SK-N-SH (cell line): ENCODE data around the gene DOCK4. TPM values are rescaled to one million over a fixed set of nuclear protein-coding genes. Genes with fewer than 3 reads are reported as not detected.
A peak's percentile ranks its signal among the peaks of the same experiment; 100 is the strongest.

Source experiments
- CTCF ChIA-PET: fragments of 300-600, 350-600 bp; formaldehyde crosslinking; extraction: SDS; loops from one replicate; lab custom pipeline; 2021; lab: Yijun Ruan, JAX
- POLR2A ChIA-PET: fragments of 350-600 bp; sonication (Branson Sonifier 250); formaldehyde crosslinking; extraction: SDS; loops from one replicate; lab custom pipeline; 2020; ENCODE audit warnings: antibody characterized with exemption, inconsistent platforms; lab: Yijun Ruan, JAX
- DNase-seq: peaks from one replicate; pipeline ENCODE4 v3.0.0; 2012
- H2AFZ ChIP-seq: fragments of 200-600 bp; sonication (generic); 2 replicates; pipeline ENCODE4 v1.8.1; 2016; ENCODE audit warnings: antibody characterized with exemption, mild to moderate bottlenecking, low read depth
- H3F3A ChIP-seq: fragments of 200-600 bp; sonication (generic); replicated peaks from 2 replicates; pipeline ENCODE3; 2016; ENCODE audit warnings: antibody characterized with exemption, mild to moderate bottlenecking; ENCODE audit not compliant: insufficient read depth
- H3K27ac ChIP-seq, 2 experiments: fragments of 200-500 bp in 1 of 2; fragments of 200-600 bp in 1 of 2; sonication (Bioruptor generic) in 1 of 2; sonication (generic), shearing (Covaris generic) in 1 of 2; 2 replicates each; pipeline versions ENCODE4 v1.5.1 to v1.6.1; 2014 to 2016; ENCODE audit warnings: low read depth in 2 of 2, inconsistent platforms in 1 of 2, low read length in 1 of 2, mild to moderate bottlenecking in 1 of 2, mixed read lengths in 1 of 2
- H3K27me3 ChIP-seq: fragments of 200-600 bp; sonication (generic), shearing (Covaris generic); 2 replicates; pipeline ENCODE4 v1.6.1; 2016; ENCODE audit warnings: mixed run types; ENCODE audit not compliant: insufficient read depth
- H3K36me3 ChIP-seq, 2 experiments: fragments of 200-500 bp in 1 of 2; fragments of 200-600 bp in 1 of 2; sonication (Bioruptor generic) in 1 of 2; sonication (generic) in 1 of 2; replicated peaks in 1 of 2; 2 replicates each; pipeline versions ENCODE3 to v1.5.1; 2014 to 2016; ENCODE audit warnings: low read length in 1 of 2, mild to moderate bottlenecking in 1 of 2; ENCODE audit not compliant: insufficient read depth in 2 of 2, control insufficient read depth in 1 of 2
- H3K4me1 ChIP-seq, 2 experiments: fragments of 200-500 bp in 1 of 2; fragments of 200-600 bp in 1 of 2; sonication (Bioruptor generic) in 1 of 2; sonication (generic), shearing (Covaris generic) in 1 of 2; 2 replicates each; pipeline versions ENCODE4 v1.5.1 to v1.6.1; 2014 to 2016; ENCODE audit warnings: low read depth in 1 of 2, low read length in 1 of 2, mixed run types in 1 of 2; ENCODE audit not compliant: insufficient read depth in 2 of 2, control insufficient read depth in 1 of 2
- H3K4me2 ChIP-seq: fragments of 200-600 bp; sonication (generic), shearing (Covaris generic); 2 replicates; pipeline ENCODE4 v1.6.1; 2017; ENCODE audit warnings: mixed run types
- H3K4me3 ChIP-seq, 2 experiments: fragments of 200-500 bp in 1 of 2; fragments of 200-600 bp in 1 of 2; sonication (Bioruptor generic) in 1 of 2; sonication (generic), shearing (Covaris generic) in 1 of 2; 2 replicates each; pipeline versions ENCODE4 v1.5.1 to v1.8.1; 2014 to 2016; ENCODE audit warnings: low read depth in 2 of 2, inconsistent platforms in 1 of 2, low read length in 1 of 2, mild to moderate bottlenecking in 1 of 2, mixed read lengths in 1 of 2, moderate library complexity in 1 of 2
- H3K79me2 ChIP-seq: fragments of 200-600 bp; sonication (generic); 2 replicates; pipeline ENCODE4 v1.8.1; 2017; ENCODE audit warnings: mild to moderate bottlenecking; ENCODE audit not compliant: insufficient read depth
- H3K9ac ChIP-seq: fragments of 200-600 bp; sonication (generic); 2 replicates; pipeline ENCODE4 v1.6.1; 2017; ENCODE audit warnings: mixed run types
- H3K9me2 ChIP-seq: fragments of 200-600 bp; sonication (generic); 2 replicates; pipeline ENCODE4 v1.6.1; 2017; ENCODE audit warnings: mixed run types
- H3K9me3 ChIP-seq: fragments of 200-600 bp; sonication (generic); 2 replicates; pipeline ENCODE4 v1.6.1; 2017; ENCODE audit warnings: mixed run types, mild to moderate bottlenecking, moderate library complexity
- H4K20me1 ChIP-seq: fragments of 200-600 bp; sonication (generic); 2 replicates; pipeline ENCODE4 v1.6.1; 2017; ENCODE audit warnings: mild to moderate bottlenecking, mixed run types; ENCODE audit not compliant: insufficient read depth
- CHD2 ChIP-seq: fragments of 150-350 bp; IDR thresholded peaks from 2 replicates; pipeline ENCODE4 v1.6.1; 2018; ENCODE audit warnings: low read length; ENCODE audit not compliant: partially characterized antibody
- ELF1 ChIP-seq: IDR thresholded peaks from 2 replicates; pipeline ENCODE4 v1.4.0; 2012
- EZH2phosphoT487 ChIP-seq: fragments of 200-600 bp; sonication (generic); IDR thresholded peaks from 2 replicates; pipeline ENCODE4 v1.6.1; 2017; ENCODE audit warnings: low read depth, mixed run types, mild to moderate bottlenecking, antibody characterized with exemption, moderate library complexity, borderline replicate concordance
- FOSL2 ChIP-seq: IDR thresholded peaks from 2 replicates; pipeline ENCODE4 v1.4.0; 2012; ENCODE audit warnings: low read depth, mild to moderate bottlenecking, moderate library complexity, borderline replicate concordance
- FOXJ3 ChIP-seq: sonication (generic); formaldehyde crosslinking; IDR thresholded peaks from 2 replicates; pipeline ENCODE4 v1.5.1; 2020; ENCODE audit warnings: mild to moderate bottlenecking, missing genetic modification reagents
- GABPA ChIP-seq: IDR thresholded peaks from 2 replicates; pipeline ENCODE4 v1.4.0; 2012; ENCODE audit warnings: low read depth, mild to moderate bottlenecking
- MAX ChIP-seq: IDR thresholded peaks from 2 replicates; pipeline ENCODE4 v1.4.0; 2012; ENCODE audit warnings: low read depth
- MEF2A ChIP-seq: IDR thresholded peaks from 2 replicates; pipeline ENCODE4 v1.4.0; 2012; ENCODE audit warnings: low read depth, borderline replicate concordance
- MXI1 ChIP-seq: IDR thresholded peaks from 2 replicates; pipeline ENCODE4 v1.6.1; 2012; ENCODE audit warnings: mild to moderate bottlenecking, low read depth, low read length, improper control_type of control experiment
- POLR2AphosphoS5 ChIP-seq: IDR thresholded peaks from 2 replicates; pipeline ENCODE4 v1.6.1; 2012; ENCODE audit warnings: low read depth, low read length
- RAD21 ChIP-seq: IDR thresholded peaks from 2 replicates; pipeline ENCODE4 v1.6.1; 2012; ENCODE audit warnings: mild to moderate bottlenecking, low read length
- RCOR1 ChIP-seq: fragments of 150-350 bp; IDR thresholded peaks from 2 replicates; pipeline ENCODE4 v1.6.1; 2017; ENCODE audit warnings: antibody characterized with exemption, low read length
- REST ChIP-seq: IDR thresholded peaks from 2 replicates; pipeline ENCODE4 v1.6.1; 2012; ENCODE audit warnings: mild to moderate bottlenecking, low read depth, low read length, moderate library complexity
- RFX5 ChIP-seq: IDR thresholded peaks from 2 replicates; pipeline ENCODE4 v1.6.1; 2012; ENCODE audit warnings: mild to moderate bottlenecking, improper control_type of control experiment, low read length
- SIN3A ChIP-seq: IDR thresholded peaks from 2 replicates; pipeline ENCODE4 v1.6.1; 2012; ENCODE audit warnings: low read depth, mild to moderate bottlenecking, low read length, moderate library complexity, borderline replicate concordance
- USF1 ChIP-seq: IDR thresholded peaks from 2 replicates; pipeline ENCODE4 v1.4.0; 2012; ENCODE audit warnings: low read depth, borderline replicate concordance
- WGBS: methylation state at CpG from one replicate; pipeline ENCODE4 v1.1.6; 2017; ENCODE audit warnings: low lambda C conversion rate; 5-methylcytosine and 5-hydroxymethylcytosine counted together
- polyA plus RNA-seq, 3 experiments: library from polyadenylated mRNA; depleted of rRNA; stranded (reverse); fragments of >200 nt; gene quantifications; 2 replicates each; pipeline ENCODE4 v1.2.3, GENCODE V29; 2012
- TF ChIP-seq, protein P1 (sequence below): IDR thresholded peaks from 2 replicates; pipeline ENCODE4 v1.4.0; 2012; ENCODE audit warnings: low read depth, borderline replicate concordance
- TF ChIP-seq, protein P2 (sequence below): fragments of 150-350 bp; IDR thresholded peaks from 2 replicates; pipeline ENCODE4 v1.6.1; 2017; ENCODE audit warnings: antibody characterized with exemption, low read length, low read depth, borderline replicate concordance
- TF ChIP-seq, protein P3 (sequence below): IDR thresholded peaks from 2 replicates; pipeline ENCODE4; 2012
- TF ChIP-seq, protein P4 (sequence below): fragments of 200-600 bp; sonication (generic); IDR thresholded peaks from 2 replicates; pipeline ENCODE4 v1.6.1; 2017; ENCODE audit warnings: antibody characterized with exemption, mild to moderate bottlenecking, moderate library complexity

Gene DOCK4
- 8.5 and 8.9 TPM in 2 replicates for polyA plus RNA-seq (2012; rRNA removed)
- 9.0 and 9.5 TPM in 2 replicates for polyA plus RNA-seq (2012; cell fraction: cytosol; rRNA removed)
- polyA plus RNA-seq (2012; cell fraction: nucleus; rRNA removed) = 12.5 and 19.7 TPM in 2 replicates

DNA sequence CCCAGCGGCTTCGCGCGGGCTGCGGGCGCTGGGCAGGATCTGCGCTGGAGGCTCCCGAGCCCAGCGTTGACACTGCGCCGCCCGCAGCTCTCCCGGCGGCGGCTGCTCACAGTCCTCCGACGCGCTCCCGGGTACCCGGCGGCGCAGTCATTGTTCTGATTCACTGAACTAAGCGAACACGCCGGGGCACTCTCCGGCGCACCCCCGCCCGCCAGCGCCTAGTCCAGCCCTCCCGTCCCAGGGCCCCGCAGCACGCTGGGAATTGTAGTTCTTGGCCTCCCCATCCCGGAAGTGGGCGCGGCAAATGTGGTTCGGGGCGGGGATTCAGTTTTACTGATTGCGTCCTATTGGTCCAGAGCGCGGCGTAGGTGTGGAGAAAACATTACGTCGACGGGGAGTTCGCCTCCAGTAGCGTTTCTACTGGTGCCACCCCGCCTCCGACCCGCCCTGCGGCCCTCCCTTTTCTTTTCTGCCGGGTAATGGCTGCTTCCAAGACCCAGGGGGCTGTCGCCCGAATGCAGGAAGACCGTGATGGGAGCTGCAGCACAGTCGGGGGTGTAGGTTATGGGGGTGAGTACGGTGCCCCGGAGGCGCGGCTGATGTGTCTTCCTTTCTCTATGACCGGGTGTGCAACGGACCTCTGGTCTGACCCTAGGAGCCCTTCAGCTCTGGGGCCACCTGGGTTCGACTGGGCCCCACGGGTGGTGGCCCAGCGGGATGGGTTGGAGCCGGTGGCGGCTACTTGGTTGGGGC lies at the start of gene DOCK4, which contains the start of gene ZNF277:
Gene DOCK4 (minus strand): TSS at position 162 of the 753 bp plus-strand sequence. CDS start 261 bp downstream, outside the sequence.
Gene ZNF277 (plus strand): TSS at position 458 of the 753 bp plus-strand sequence. CDS start 22 bp downstream, at position 480.
- peak within 1 kb of the TSS; percentile 82 to 99 for H3K4me3 ChIP-seq
- H3F3A ChIP-seq = no peaks in the 10 kb centered on the region
- H3K9me3 ChIP-seq = no peaks in the 10 kb centered on the region
- H3K79me2 ChIP-seq = peaks cover 67% of the 10 kb centered on the region
- H4K20me1 ChIP-seq = no peaks in the 10 kb centered on the region
- ChIA-PET POLR2A (interaction anchor here (0.9 to 2.4 kb wide), 8 partner anchors 8 to 350 kb away, joined by 3 to 13 read pairs (median 3); partner anchors contain the start of gene IFRD1), CTCF (interaction anchor here (0.7 to 4.3 kb wide), 13 partner anchors 9 to 465 kb away, joined by 3 to 25 read pairs (median 4); no protein-coding TSS in a partner anchor)
- peaks cover 0 to 18% of the 10 kb centered on the region in 2 experiments; a peak in 2 of 4 replicates for H3K4me1 ChIP-seq
- peak within 1 kb of the TSS; percentile 83 for H3K9ac ChIP-seq
- WGBS = 2% methylated on average over 34 of the region's 67 CpGs
- peak within 1 kb of the TSS; percentile 94 for H2AFZ ChIP-seq
- peak; percentile 98 for DNase-seq
- H3K36me3 ChIP-seq = no peaks in the 10 kb centered on the region
- H3K27me3 ChIP-seq = no peaks in the 10 kb centered on the region
- H3K27ac ChIP-seq = peak within 1 kb of the TSS; percentile 71 to 92
- H3K4me2 ChIP-seq = peak within 1 kb of the TSS; percentile 92
- no peaks in the 10 kb centered on the region for H3K9me2 ChIP-seq
- TF ChIP-seq, protein P1, sequence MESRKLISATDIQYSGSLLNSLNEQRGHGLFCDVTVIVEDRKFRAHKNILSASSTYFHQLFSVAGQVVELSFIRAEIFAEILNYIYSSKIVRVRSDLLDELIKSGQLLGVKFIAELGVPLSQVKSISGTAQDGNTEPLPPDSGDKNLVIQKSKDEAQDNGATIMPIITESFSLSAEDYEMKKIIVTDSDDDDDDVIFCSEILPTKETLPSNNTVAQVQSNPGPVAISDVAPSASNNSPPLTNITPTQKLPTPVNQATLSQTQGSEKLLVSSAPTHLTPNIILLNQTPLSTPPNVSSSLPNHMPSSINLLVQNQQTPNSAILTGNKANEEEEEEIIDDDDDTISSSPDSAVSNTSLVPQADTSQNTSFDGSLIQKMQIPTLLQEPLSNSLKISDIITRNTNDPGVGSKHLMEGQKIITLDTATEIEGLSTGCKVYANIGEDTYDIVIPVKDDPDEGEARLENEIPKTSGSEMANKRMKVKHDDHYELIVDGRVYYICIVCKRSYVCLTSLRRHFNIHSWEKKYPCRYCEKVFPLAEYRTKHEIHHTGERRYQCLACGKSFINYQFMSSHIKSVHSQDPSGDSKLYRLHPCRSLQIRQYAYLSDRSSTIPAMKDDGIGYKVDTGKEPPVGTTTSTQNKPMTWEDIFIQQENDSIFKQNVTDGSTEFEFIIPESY = no peak
- no peak for TF ChIP-seq FOXJ3 (CRISPR knock-in tag)
- TF ChIP-seq CHD2 = peak; percentile 90
- TF ChIP-seq GABPA = peak; percentile 75
- no peak for TF ChIP-seq EZH2phosphoT487
- peak; percentile 89 for TF ChIP-seq RFX5
- TF ChIP-seq MEF2A = no peak
- TF ChIP-seq, protein P2, sequence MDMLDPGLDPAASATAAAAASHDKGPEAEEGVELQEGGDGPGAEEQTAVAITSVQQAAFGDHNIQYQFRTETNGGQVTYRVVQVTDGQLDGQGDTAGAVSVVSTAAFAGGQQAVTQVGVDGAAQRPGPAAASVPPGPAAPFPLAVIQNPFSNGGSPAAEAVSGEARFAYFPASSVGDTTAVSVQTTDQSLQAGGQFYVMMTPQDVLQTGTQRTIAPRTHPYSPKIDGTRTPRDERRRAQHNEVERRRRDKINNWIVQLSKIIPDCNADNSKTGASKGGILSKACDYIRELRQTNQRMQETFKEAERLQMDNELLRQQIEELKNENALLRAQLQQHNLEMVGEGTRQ = no peak
- TF ChIP-seq, protein P3, sequence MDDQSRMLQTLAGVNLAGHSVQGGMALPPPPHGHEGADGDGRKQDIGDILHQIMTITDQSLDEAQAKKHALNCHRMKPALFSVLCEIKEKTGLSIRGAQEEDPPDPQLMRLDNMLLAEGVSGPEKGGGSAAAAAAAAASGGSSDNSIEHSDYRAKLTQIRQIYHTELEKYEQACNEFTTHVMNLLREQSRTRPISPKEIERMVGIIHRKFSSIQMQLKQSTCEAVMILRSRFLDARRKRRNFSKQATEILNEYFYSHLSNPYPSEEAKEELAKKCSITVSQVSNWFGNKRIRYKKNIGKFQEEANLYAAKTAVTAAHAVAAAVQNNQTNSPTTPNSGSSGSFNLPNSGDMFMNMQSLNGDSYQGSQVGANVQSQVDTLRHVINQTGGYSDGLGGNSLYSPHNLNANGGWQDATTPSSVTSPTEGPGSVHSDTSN = no peak; the same call in 1 of the 2 replicates
- TF ChIP-seq MXI1 = no peak; the same call in 1 of the 2 replicates
- TF ChIP-seq SIN3A = peak; percentile 59; the same call in 1 of the 2 replicates
- TF ChIP-seq RCOR1 = no peak
- TF ChIP-seq, protein P4, sequence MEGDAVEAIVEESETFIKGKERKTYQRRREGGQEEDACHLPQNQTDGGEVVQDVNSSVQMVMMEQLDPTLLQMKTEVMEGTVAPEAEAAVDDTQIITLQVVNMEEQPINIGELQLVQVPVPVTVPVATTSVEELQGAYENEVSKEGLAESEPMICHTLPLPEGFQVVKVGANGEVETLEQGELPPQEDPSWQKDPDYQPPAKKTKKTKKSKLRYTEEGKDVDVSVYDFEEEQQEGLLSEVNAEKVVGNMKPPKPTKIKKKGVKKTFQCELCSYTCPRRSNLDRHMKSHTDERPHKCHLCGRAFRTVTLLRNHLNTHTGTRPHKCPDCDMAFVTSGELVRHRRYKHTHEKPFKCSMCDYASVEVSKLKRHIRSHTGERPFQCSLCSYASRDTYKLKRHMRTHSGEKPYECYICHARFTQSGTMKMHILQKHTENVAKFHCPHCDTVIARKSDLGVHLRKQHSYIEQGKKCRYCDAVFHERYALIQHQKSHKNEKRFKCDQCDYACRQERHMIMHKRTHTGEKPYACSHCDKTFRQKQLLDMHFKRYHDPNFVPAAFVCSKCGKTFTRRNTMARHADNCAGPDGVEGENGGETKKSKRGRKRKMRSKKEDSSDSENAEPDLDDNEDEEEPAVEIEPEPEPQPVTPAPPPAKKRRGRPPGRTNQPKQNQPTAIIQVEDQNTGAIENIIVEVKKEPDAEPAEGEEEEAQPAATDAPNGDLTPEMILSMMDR = no peak
- peak; percentile 41 for TF ChIP-seq RAD21
- TF ChIP-seq REST = peak; percentile 74; the same call in 1 of the 2 replicates
- TF ChIP-seq USF1 = no peak
- TF ChIP-seq POLR2AphosphoS5 = peak; percentile 76
- TF ChIP-seq ELF1 = peak; percentile 100
- peak; percentile 42; the same call in 1 of the 2 replicates for TF ChIP-seq MAX
- no peak for TF ChIP-seq FOSL2
